Sciatic nerve (tissue), 2 donors: ENCODE data around the gene OXNAD1. TPM values are rescaled to one million over a fixed set of nuclear protein-coding genes. Genes with fewer than 3 reads are reported as not detected.

ENCODE experiments used
- ATAC-seq: fragments of 200-7000 bp; cut with Tn5 transposase; one replicate; pipeline ENCODE4 v1.9.1; 2020; ENCODE audit warnings: mild to moderate bottlenecking, moderate library complexity
- DNase-seq: peaks from one replicate; pipeline ENCODE4 v3.0.0-alpha.2; 2020; ENCODE audit warnings: low spot score
- intact Hi-C: fragments of 100-400 bp; cut with DNase I; formaldehyde crosslinking; loops from one replicate; pipeline ENCODE4 v1.14.2; 2022
- total RNA-seq: library from RNA; stranded (reverse); fragmentation: NEBNext Ultra II Directional; extraction: Animal tissue kit (Norgen Biotek cat#: 25700); gene quantifications from one replicate; pipeline ENCODE4 v1.2.1, GENCODE V29; 2021
- donor health status: DM: no; HTN: no; CAD: no.
- donor health status: DM: no; HTN: no; CAD: no.

Gene OXNAD1
- total RNA-seq, 1 donor from 2014 or later = 12.6 TPM

GRCh38 chr3:16243706-16244490, 21.1 kb upstream of the OXNAD1 start:
- DNase-seq = no peak
- no peak for ATAC-seq
- intact Hi-C loops = loop anchor here (10.0 kb wide), 1 partner anchor 619 kb away; no protein-coding TSS in a partner anchor

- ATAC-seq = no peak
- intact Hi-C loops = loop anchor here (10.0 kb wide), 1 partner anchor 621 kb away; no protein-coding TSS in a partner anchor
Observed at GRCh38 chr3:16245609-16246008, 19.4 kb upstream of the OXNAD1 start.

GRCh38 chr3:16247282-16248061, 17.5 kb upstream of the OXNAD1 start:
- intact Hi-C loops = loop anchor here (10.0 kb wide), 1 partner anchor 623 kb away; no protein-coding TSS in a partner anchor
- DNase-seq (peak; percentile 88), ATAC-seq (peak; percentile 85)

More at GRCh38 chr3:16245609-16246008, 19.4 kb upstream of the OXNAD1 start:
- no peak for DNase-seq

DNA sequence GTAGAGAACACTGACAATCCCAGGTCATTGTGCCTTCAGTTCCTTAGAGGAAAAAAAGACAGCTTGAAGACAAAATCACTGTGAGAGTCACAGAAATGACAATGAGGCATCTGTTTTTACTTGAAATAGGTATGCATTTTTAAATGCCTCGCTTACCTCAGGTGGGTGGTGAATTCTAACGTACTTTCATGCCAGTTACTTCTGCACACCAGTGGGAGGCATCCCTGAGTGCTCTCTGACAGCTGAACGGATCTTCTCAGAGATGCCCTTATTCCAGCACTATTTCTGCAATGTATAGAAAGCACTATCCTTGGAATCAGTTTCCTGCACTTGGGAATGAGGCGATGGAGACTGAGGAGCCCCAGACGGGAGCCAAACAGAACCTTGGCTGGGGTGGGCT, 16.5 kb upstream of the OXNAD1 start:
- intact Hi-C loops = loop anchor here (10.0 kb wide), 1 partner anchor 624 kb away; no protein-coding TSS in a partner anchor
- DNase-seq = no peak
- no peak for ATAC-seq

- no peak for ATAC-seq
- no peak for DNase-seq
- intact Hi-C loops = loop anchor here (10.0 kb wide), 1 partner anchor 625 kb away; no protein-coding TSS in a partner anchor
Observed at GRCh38 chr3:16249336-16249735, 15.7 kb upstream of the OXNAD1 start.

- DNase-seq (no peak), ATAC-seq (no peak)
- intact Hi-C loops = loop anchor here (5.0 to 10.0 kb wide), 2 partner anchors 208 to 625 kb away; no protein-coding TSS in a partner anchor
Observed at GRCh38 chr3:16249886-16250285, 15.1 kb upstream of the OXNAD1 start.

- DNase-seq (no peak), ATAC-seq (no peak)
- intact Hi-C loops = loop anchor here (5.0 kb wide), 1 partner anchor 209 kb away; no protein-coding TSS in a partner anchor
Observed at GRCh38 chr3:16251316-16252085, 13.5 kb upstream of the OXNAD1 start.

GRCh38 chr3:16252243-16252978, 12.6 kb upstream of the OXNAD1 start:
- intact Hi-C loops = loop anchor here (5.0 kb wide), 1 partner anchor 210 kb away; no protein-coding TSS in a partner anchor
- no peak for DNase-seq
- no peak for ATAC-seq

GRCh38 chr3:16252988-16253387, 12.0 kb upstream of the OXNAD1 start:
- intact Hi-C loops = loop anchor here (5.0 kb wide), 1 partner anchor 211 kb away; no protein-coding TSS in a partner anchor

DNA sequence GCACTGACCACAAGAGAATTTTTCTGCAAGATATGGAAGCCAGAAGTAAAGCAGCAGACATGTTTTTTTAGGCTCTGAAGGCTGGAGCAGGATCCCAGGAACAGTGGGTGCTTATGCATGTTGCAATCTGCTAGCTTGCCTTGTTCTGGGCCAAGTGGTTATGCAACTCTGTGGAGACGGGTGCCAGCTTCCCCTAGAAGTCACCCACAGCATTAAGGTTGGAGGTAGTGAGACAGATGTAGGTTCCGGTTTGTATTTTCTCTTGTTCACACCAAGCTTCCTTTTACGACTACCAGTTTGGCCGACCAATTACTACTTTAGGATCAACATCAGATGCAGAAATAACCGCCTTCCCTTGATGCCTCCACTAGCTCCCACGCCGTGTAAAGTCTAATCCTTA, 11.4 kb upstream of the OXNAD1 start:
- intact Hi-C loops = loop anchor here (5.0 kb wide), 1 partner anchor 211 kb away; no protein-coding TSS in a partner anchor
- no peak for DNase-seq
- ATAC-seq = peak; percentile 94

More at GRCh38 chr3:16252988-16253387, 12.0 kb upstream of the OXNAD1 start:
- ATAC-seq = no peak
- DNase-seq = no peak

- intact Hi-C loops = loop anchor here (5.0 kb wide), 1 partner anchor 213 kb away; no protein-coding TSS in a partner anchor
- DNase-seq (no peak), ATAC-seq (no peak)
Observed at GRCh38 chr3:16254916-16255315, 10.1 kb upstream of the OXNAD1 start.

GRCh38 chr3:16255326-16255725, 9.7 kb upstream of the OXNAD1 start:
- intact Hi-C loops = no loop called here
- ATAC-seq (no peak), DNase-seq (no peak)

DNA sequence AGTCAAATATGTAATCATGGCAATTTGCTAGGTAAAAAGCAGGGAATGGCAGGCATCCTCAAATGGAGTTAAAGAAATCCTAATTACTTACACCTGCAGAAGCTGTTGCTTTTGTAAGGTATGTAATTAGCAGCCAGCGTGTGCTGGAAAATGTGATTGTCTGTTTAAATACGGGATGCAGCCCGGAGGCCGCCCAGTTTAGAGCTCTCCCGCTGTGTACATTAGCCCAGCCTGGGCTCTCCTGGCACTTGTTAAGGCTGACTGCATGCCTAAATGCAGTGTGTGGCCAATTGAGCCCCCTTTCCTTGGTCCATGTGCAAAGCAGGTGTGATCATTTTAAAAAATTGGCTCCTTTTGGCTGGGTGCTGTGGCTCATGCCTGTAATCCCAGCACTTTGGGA, 9.3 kb upstream of the OXNAD1 start:
- DNase-seq (no peak), ATAC-seq (no peak)
- intact Hi-C loops = no loop called here

- intact Hi-C loops = no loop called here
- DNase-seq (no peak), ATAC-seq (no peak)
Observed at GRCh38 chr3:16257309-16257708, 7.7 kb upstream of the OXNAD1 start.

DNA sequence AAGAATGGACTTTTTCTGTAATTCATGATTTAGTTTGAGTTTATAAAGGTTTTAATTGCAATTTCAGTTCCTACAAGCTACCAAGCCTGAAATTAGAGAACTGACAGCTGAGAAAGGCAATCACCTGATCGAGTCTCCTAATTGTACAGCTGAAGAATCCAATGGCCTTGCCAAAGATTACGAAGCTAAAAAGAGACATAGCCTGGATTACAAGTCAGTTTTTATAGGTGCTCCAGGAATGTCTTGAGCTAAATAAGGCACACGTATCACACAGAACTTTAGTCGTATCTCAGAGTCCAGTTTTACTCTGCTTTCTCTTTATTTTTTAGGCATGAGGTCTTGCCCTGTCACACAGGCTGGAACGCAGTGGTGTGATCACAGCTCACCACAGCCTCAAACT, 6.8 kb upstream of the OXNAD1 start:
- intact Hi-C loops = no loop called here
- ATAC-seq = no peak
- DNase-seq = no peak

DNA sequence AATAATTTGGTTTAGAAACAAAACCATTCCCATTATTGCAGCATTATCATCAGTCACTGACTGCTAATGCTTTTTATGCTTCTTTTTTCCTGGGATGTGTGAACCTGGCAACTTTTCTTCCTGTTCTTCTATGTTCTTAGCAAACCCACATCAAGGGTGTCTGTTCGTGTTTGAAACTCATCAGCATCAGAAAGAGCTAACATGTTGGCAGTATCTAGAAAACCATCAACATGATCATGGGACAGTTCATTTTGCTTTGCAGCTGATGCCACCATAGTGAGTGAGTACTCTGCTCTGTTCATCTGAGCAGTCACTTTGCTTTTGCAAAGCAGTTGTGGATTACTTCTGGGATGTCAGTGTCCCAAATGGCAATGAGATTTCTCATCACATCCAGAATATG, 6.1 kb upstream of the OXNAD1 start:
- ATAC-seq = no peak
- no peak for DNase-seq
- intact Hi-C loops = no loop called here

DNA sequence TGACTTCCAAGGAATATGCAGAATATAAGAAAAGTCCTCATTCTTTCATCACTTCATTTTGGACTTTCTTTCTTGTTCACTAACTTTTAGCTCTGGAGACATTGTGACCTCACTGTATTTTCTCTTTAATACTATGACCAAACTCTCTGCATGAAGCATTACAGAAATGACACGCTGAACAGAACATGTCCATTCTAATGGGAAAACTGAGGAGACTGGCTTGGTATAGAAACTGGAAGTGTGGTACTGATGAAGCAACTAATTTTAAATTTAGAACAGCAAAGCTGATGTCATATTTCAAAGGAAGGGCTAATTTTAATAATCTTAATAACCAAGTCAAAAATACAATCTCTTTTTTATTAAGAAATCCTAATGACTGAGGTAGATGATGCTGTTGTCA, 5.0 kb upstream of the OXNAD1 start:
- no peak for DNase-seq
- ATAC-seq = no peak
- intact Hi-C loops = no loop called here

DNA sequence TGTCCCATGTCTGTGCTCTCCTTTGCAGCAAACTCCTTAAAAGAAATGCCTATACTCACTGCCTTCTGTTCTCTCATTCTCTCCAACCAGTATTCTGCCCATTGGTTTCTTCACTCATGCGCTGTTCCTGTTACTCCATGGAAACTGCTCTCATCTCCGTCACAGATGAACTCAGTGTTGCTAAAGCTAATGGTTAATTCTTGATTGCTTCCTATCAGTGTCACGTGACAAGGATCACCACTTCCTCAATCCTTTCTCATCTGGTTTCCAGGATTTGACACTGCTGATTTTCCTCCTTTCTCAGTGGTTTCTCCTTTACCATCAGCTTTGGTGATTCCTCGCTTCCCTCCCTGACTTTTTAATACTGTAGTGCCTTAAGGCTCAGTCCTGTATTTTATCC, 2.8 kb upstream of the OXNAD1 start:
- DNase-seq = no peak
- no peak for ATAC-seq
- intact Hi-C loops = no loop called here
